GM19023 (cell line): ENCODE results near the gene SYT9.

ENCODE experiments used
- ATAC-seq: cut with Tn5 transposase; IDR thresholded peaks from one replicate; pipeline ENCODE4 v1.9.1; 2021; ENCODE audit warnings: mild to moderate bottlenecking, moderate library complexity; ENCODE audit not compliant: unreplicated experiment

SYT9 gene

GRCh38 chr11:7251836-7252682, at the start of gene SYT9:
Gene SYT9 (plus strand): TSS chr11:7251904. CDS start chr11:7252187, 283 bp downstream.
- peak; percentile 81 for ATAC-seq

GRCh38 chr11:7202412-7202811, 49.3 kb upstream of the SYT9 start:
- no peak for ATAC-seq

GRCh38 chr11:7204778-7205177, 46.9 kb upstream of the SYT9 start:
- ATAC-seq, result no peak

- no peak for ATAC-seq
Observed at GRCh38 chr11:7208391-7208790, 43.3 kb upstream of the SYT9 start.

- ATAC-seq, result no peak
Observed at GRCh38 chr11:7219491-7219890, 32.2 kb upstream of the SYT9 start.

- ATAC-seq, result no peak
Observed at GRCh38 chr11:7220636-7221035, 31.1 kb upstream of the SYT9 start.

- no peak for ATAC-seq
Observed at GRCh38 chr11:7222619-7223018, 29.1 kb upstream of the SYT9 start.

GRCh38 chr11:7239877-7240276, 11.8 kb upstream of the SYT9 start:
- no peak for ATAC-seq

- ATAC-seq, result no peak
Observed at GRCh38 chr11:7245341-7245740, 6.4 kb upstream of the SYT9 start.

GRCh38 chr11:7246179-7246578, 5.5 kb upstream of the SYT9 start:
- no peak for ATAC-seq

GRCh38 chr11:7250166-7250565, 1.5 kb upstream of the SYT9 start:
- ATAC-seq, result no peak

GRCh38 chr11:7251487-7251835, 243 bp upstream of the SYT9 start:
- no peak for ATAC-seq

GRCh38 chr11:7252683-7253213, 1.0 kb downstream of the SYT9 start:
- no peak for ATAC-seq

GRCh38 chr11:7253800-7254199, 2.1 kb downstream of the SYT9 start:
- ATAC-seq, result no peak

- no peak for ATAC-seq
Observed at GRCh38 chr11:7254731-7255291, 3.1 kb downstream of the SYT9 start.

- ATAC-seq, result no peak
Observed at GRCh38 chr11:7256943-7257342, 5.2 kb downstream of the SYT9 start.

GRCh38 chr11:7257724-7258123, 6.0 kb downstream of the SYT9 start:
- ATAC-seq, result no peak

- ATAC-seq, result no peak
Observed at GRCh38 chr11:7261578-7261977, 9.9 kb downstream of the SYT9 start.

GRCh38 chr11:7262672-7263071, 11.0 kb downstream of the SYT9 start:
- ATAC-seq, result no peak

- no peak for ATAC-seq
Observed at GRCh38 chr11:7263842-7264241, 12.1 kb downstream of the SYT9 start.

- ATAC-seq, result no peak
Observed at GRCh38 chr11:7268758-7269157, 17.1 kb downstream of the SYT9 start.

GRCh38 chr11:7270233-7270865, 18.6 kb downstream of the SYT9 start:
- no peak for ATAC-seq
